AG04449 (cell line): Measurements from ENCODE around the gene MYLK4.

Experiments
- CTCF ChIA-PET: fragments of 350-600 bp; formaldehyde crosslinking; extraction: SDS; loops from one replicate; lab custom pipeline; 2021; ENCODE audit warnings: antibody characterized with exemption; lab: Yijun Ruan, JAX
- POLR2A ChIA-PET: fragments of 400-600, 350-600 bp; formaldehyde crosslinking; extraction: SDS; loops from one replicate; lab custom pipeline; 2020; ENCODE audit warnings: antibody characterized with exemption, inconsistent platforms; lab: Yijun Ruan, JAX
- DNase-seq: peaks from one replicate; pipeline ENCODE4 v3.0.0-alpha.2; 2010; ENCODE audit warnings: low read depth, low spot score
- H3K4me3 ChIP-seq: 2 replicates; pipeline ENCODE4 v1.5.1; 2011; ENCODE audit warnings: low read depth, mild to moderate bottlenecking, control low read depth, low read length
- TF ChIP-seq, protein P1 (sequence below): IDR thresholded peaks from one replicate; pipeline ENCODE4 v1.5.1; 2011; ENCODE audit warnings: mild to moderate bottlenecking, moderate library complexity, low read length, control low read depth, inconsistent platforms; ENCODE audit not compliant: insufficient read depth; ENCODE audit errors: missing control alignments

The MYLK4 gene

GRCh38 chr6:2688401-2689064, 62.2 kb downstream of the MYLK4 start:
- POLR2A ChIA-PET = no interaction called here
- DNase-seq = peak; percentile 34
- TF ChIP-seq, protein P1, sequence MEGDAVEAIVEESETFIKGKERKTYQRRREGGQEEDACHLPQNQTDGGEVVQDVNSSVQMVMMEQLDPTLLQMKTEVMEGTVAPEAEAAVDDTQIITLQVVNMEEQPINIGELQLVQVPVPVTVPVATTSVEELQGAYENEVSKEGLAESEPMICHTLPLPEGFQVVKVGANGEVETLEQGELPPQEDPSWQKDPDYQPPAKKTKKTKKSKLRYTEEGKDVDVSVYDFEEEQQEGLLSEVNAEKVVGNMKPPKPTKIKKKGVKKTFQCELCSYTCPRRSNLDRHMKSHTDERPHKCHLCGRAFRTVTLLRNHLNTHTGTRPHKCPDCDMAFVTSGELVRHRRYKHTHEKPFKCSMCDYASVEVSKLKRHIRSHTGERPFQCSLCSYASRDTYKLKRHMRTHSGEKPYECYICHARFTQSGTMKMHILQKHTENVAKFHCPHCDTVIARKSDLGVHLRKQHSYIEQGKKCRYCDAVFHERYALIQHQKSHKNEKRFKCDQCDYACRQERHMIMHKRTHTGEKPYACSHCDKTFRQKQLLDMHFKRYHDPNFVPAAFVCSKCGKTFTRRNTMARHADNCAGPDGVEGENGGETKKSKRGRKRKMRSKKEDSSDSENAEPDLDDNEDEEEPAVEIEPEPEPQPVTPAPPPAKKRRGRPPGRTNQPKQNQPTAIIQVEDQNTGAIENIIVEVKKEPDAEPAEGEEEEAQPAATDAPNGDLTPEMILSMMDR = no peak
- CTCF ChIA-PET = no interaction called here
- H3K4me3 ChIP-seq = no peak overlapping the region

DNA sequence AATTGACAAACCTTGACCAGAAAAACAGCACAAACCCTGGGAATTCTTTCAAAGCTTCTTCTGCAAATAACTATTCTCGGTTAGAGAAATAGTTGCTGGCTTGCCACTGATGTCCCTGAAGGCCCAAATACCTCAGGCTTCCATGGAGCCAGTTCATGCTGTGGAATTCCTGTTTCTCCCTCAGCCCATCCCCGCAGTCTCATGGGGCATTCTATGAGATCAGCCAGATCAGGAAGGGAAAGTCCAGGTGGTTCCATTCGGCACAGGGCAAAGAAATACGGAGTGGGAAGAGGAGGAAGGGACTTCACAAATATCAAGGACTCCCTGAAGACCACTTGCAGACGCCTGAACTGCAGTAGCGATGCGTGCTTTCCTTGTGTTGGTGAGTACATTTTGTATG, 63.3 kb downstream of the MYLK4 start:
- ChIA-PET POLR2A (no interaction called here), CTCF (interaction anchor here (1.5 kb wide), 1 partner anchor 1091 kb away, joined by 3 read pairs; no protein-coding TSS in a partner anchor)
- TF ChIP-seq, protein P1 = no peak
- no peak overlapping the region for H3K4me3 ChIP-seq
- DNase-seq = no peak

- no peak overlapping the region for H3K4me3 ChIP-seq
- ChIA-PET POLR2A (no interaction called here), CTCF (interaction anchor here (1.5 kb wide), 1 partner anchor 1090 kb away, joined by 3 read pairs; no protein-coding TSS in a partner anchor)
- TF ChIP-seq, protein P1 = no peak
- DNase-seq = no peak
Measured at GRCh38 chr6:2686515-2686914, 64.2 kb downstream of the MYLK4 start.

DNA sequence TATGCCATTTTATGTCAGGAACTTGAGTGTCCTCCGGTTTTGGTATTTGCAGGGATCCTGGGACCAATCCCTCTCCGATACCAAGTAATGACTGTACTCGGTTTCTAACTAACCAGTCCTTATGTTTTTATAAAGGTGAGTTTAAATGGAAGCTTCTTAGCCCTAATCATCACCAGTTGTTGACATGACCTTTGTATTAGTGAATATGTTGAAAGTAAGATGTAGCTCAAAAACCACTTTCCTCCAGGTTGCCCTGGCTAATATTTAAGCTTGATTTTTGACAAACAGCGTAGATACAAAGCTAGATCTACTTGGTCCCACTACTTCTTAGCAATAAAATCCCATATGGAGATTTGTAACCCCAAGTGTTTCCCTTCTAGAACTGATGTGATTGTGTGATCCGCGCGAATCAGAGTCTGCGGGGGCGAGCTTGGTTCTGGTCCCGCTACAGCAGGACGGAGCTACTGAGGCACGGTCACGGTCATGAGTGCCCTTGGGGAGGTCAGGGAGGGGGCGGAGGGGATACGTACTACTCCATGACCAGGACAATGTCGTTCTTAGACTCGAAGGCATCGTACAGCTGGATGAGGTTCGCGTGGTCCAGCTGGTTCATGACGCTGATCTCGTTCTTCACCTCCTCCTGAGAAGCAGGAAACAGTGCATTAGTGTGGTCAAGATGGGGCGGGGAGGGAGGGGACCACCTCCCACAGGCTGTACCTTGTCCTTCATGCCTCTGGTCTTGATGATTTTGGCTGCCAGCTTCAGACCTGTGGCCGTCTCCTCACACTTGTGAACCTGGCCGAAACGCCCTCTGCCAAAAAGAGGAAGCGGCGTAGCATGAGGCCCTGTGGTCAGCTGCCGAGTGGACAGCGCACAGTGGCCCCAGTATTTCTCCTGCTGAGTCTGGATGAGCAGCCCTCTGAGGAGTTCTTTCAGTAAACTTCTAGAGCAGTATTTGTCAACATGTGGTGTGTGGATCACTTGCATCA, 65.7 kb downstream of the MYLK4 start:
- TF ChIP-seq, protein P1 = no peak
- POLR2A ChIA-PET = interaction anchor here (0.6 kb wide), 1 partner anchor 103 kb away, joined by 5 read pairs; no protein-coding TSS in a partner anchor
- H3K4me3 ChIP-seq = no peak overlapping the region
- DNase-seq = no peak
- CTCF ChIA-PET = interaction anchor here (0.8 to 1.6 kb wide), 4 partner anchors 10 to 65 kb away, joined by 3 to 5 read pairs (median 4); no protein-coding TSS in a partner anchor

DNA sequence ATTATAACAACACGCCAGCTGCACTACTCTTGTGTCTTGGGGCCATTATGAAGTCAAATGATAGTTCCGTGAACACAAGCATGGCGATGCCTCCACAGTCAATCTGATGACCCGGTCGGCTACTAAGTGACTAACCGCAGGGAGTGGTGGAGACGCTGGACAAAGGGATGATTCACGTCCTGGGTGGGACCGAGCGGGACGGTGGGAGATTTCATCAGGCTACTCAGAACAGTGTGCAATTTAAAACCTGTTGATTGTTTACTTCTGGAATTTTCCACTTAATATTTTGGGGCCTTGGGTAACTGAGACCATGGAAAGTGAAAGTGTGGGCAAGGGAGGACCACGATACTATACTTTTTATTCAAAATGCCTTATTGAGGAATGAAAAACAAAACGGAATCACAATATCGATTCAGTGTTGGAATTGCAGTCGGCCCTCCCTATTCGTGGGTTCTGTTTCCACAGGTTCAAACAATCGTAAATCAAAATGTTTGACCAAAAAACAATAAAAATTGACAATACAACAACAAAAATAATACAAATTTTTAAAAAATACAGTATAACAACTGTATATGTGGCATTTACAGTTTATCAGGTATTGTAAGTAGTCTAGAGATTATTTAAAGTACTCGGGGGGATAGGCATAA, 66.5 kb downstream of the MYLK4 start:
- H3K4me3 ChIP-seq = no peak overlapping the region
- TF ChIP-seq, protein P1 = no peak
- DNase-seq = no peak
- ChIA-PET CTCF (interaction anchor here (0.9 to 1.6 kb wide), 3 partner anchors 11 to 66 kb away, joined by 3 to 5 read pairs (median 3); no protein-coding TSS in a partner anchor), POLR2A (no interaction called here)
